Dendritic cell treated with granulocyte-macrophage colony-stimulating factor and Interleukin-4, amounts not matched to agents 40 ng/mL and 50 ng/mL, for 4 days (primary cell): ENCODE data around the gene SLC17A7.

Experiments used
- H3K27ac Mint-ChIP-seq: one replicate; pipeline ENCODE4 v1.8.0; 2022; ENCODE audit warnings: mild to moderate bottlenecking, mixed read lengths
- H3K27me3 Mint-ChIP-seq: one replicate; pipeline ENCODE4 v1.8.0; 2022; ENCODE audit warnings: mild to moderate bottlenecking, mixed read lengths
- H3K36me3 Mint-ChIP-seq: one replicate; pipeline ENCODE4 v1.8.0; 2022; ENCODE audit warnings: low read depth, mixed read lengths
- H3K4me1 Mint-ChIP-seq: one replicate; pipeline ENCODE4 v1.8.0; 2022; ENCODE audit warnings: low read depth, mixed read lengths
- H3K4me3 Mint-ChIP-seq: one replicate; pipeline ENCODE4 v1.8.0; 2022; ENCODE audit warnings: mild to moderate bottlenecking, moderate library complexity, mixed read lengths
- H3K9me3 Mint-ChIP-seq: one replicate; pipeline ENCODE4 v1.8.0; 2022; ENCODE audit warnings: mixed read lengths
- intact Hi-C: fragments of 100-400 bp; cut with micrococcal nuclease; formaldehyde crosslinking; loops from one replicate; pipeline ENCODE4 v1.15.0; 2022

The SLC17A7 gene

GRCh38 chr19:49390131-49390928, 51.0 kb downstream of the SLC17A7 start:
- intact Hi-C loops: no loop called here
- Mint-ChIP-seq H3K9me3 (no peaks in the 10 kb centered on the region), H3K27me3 (peaks cover 38% of the 10 kb centered on the region), H3K27ac (no peak overlapping the region), H3K36me3 (no peaks in the 10 kb centered on the region), H3K4me3 (no peak overlapping the region), H3K4me1 (peaks cover 20% of the 10 kb centered on the region)

DNA sequence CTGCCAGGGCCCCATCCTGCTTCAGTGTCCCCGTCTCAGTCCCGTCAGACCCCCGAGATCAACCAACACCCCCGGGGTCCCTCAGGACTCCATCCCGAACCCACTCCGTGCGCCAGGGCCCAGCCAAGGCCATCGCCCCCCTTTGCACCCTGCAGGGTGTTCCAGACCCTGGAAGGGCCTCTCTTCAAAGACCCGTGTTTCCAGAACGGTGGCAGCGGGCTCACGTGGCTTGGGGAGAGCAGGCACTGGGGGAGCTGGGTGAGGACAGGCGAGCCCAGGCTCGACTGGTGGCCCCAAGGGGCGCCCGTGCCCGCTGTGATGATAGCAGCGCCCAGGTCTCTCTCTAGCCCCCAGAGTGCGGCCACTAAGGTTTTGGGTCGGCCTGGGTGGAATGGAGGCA, 51.9 kb downstream of the SLC17A7 start:
- Mint-ChIP-seq H3K27me3 (peaks cover 40% of the 10 kb centered on the region), H3K4me3 (no peak overlapping the region), H3K9me3 (no peaks in the 10 kb centered on the region), H3K4me1 (peaks cover 20% of the 10 kb centered on the region), H3K27ac (peak overlapping the region; percentile 77), H3K36me3 (no peaks in the 10 kb centered on the region)
- intact Hi-C loops: no loop called here

DNA sequence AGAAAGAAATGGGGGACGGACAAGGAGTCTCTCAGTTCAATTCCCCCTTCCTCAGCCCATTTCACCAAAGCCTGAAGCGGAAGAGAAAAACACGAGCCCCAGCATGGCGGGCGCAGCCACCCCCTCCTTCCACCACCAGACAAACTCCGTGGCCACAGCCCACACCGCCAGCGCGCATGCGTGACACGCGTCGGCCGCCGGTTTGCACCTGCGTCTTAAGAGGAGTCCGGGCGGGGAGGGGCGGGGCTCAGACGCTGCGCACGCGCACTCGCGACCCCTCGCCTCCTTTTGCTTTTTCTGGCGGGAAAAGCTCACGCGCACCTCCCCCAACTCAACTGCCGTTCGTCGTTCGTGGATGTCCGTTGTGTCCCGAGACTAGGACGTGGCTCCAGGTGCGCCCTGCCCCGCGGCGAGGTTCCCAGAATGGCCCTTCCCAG, 53.4 kb downstream of the SLC17A7 start, which contains the start of gene KASH5:
Gene KASH5, plus strand, starts transcription at position 314 of the 437 bp plus-strand sequence. CDS start 2,635 bp downstream, outside the sequence.
- Mint-ChIP-seq H3K36me3 (no peaks in the 10 kb centered on the region), H3K27ac (peak within 1 kb of the TSS; percentile 77), H3K4me3 (peak within 1 kb of the TSS; percentile 67), H3K4me1 (peaks cover 20% of the 10 kb centered on the region), H3K27me3 (peaks cover 35% of the 10 kb centered on the region), H3K9me3 (peaks cover under 1% of the 10 kb centered on the region)
- intact Hi-C loops: no loop called here

GRCh38 chr19:49383599-49383998, 57.7 kb downstream of the SLC17A7 start:
- H3K27ac Mint-ChIP-seq: no peak overlapping the region
- no peaks in the 10 kb centered on the region for H3K36me3 Mint-ChIP-seq
- peaks cover 18% of the 10 kb centered on the region for H3K9me3 Mint-ChIP-seq
- H3K27me3 Mint-ChIP-seq: peaks cover 19% of the 10 kb centered on the region
- H3K4me1 Mint-ChIP-seq: peaks cover 7% of the 10 kb centered on the region
- intact Hi-C loops: no loop called here
- no peak overlapping the region for H3K4me3 Mint-ChIP-seq

DNA sequence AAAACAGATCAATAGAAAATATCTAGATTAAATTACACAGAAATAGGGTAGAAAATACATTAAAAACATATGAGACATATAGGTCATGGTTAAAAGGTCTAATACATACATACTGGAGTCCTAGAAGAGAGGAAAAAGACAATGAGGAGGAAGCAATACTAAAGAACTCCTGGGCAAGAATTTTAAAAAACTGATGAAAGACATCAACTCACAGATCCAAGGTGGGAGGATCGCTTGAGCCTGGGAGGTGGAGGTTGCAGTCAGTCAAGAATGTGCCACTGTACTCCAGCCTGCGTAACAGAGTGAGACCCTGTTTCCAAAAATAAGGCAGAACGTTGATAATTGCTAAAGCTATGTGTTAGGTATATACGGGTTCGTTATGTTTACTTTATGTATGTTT, 58.7 kb downstream of the SLC17A7 start:
- peaks cover 18% of the 10 kb centered on the region for H3K9me3 Mint-ChIP-seq
- H3K27me3 Mint-ChIP-seq: peaks cover 17% of the 10 kb centered on the region

GRCh38 chr19:49380391-49380790, 60.9 kb downstream of the SLC17A7 start:
- Mint-ChIP-seq H3K4me3 (no peak overlapping the region), H3K36me3 (no peaks in the 10 kb centered on the region), H3K9me3 (peaks cover 18% of the 10 kb centered on the region), H3K27ac (no peak overlapping the region), H3K27me3 (peaks cover 20% of the 10 kb centered on the region), H3K4me1 (no peaks in the 10 kb centered on the region)
- intact Hi-C loops: no loop called here

More for the DNA sequence above, 58.7 kb downstream of the SLC17A7 start:
- intact Hi-C loops: no loop called here
- Mint-ChIP-seq H3K4me3 (no peak overlapping the region), H3K27ac (no peak overlapping the region), H3K36me3 (no peaks in the 10 kb centered on the region), H3K4me1 (no peaks in the 10 kb centered on the region)
